ENCODE results near the gene ZFYVE21.

DNA sequence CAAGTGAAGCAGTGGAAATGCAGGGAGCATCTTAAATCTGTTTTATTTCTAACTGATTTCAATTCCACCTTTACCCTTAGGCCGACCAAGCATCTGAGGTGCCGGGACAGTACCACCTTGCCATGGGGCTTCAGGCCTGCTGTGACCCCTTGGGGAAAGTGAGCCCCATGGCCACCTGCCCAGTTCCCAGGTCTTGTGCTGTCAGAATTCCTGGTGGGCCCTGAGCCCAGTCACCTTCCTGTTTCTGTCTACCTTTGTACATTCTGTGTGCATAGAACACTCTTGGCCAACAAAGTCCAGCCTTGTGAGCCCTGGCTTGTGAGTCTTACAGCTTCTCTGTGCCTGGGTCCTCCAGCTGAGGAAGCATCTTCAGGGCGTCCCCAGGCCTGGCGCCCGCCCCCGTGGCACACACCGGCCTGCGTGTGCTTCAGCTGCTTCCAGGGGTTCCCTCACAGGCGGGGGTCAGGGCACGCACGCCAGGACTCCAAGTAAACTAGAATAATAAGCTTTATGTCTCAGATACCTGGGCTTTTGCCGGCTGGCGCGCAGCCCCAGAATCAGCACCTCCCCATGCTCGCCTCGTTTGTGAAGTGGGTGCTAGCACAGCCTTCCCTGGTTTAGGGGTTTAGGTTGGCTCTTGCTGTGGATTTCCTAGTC lies 10.3 kb downstream of the ZFYVE21 start:
- no peak for TF ChIP-seq EP300 (IDR thresholded peaks at IDR 0.05)
- TF ChIP-seq, protein P1, sequence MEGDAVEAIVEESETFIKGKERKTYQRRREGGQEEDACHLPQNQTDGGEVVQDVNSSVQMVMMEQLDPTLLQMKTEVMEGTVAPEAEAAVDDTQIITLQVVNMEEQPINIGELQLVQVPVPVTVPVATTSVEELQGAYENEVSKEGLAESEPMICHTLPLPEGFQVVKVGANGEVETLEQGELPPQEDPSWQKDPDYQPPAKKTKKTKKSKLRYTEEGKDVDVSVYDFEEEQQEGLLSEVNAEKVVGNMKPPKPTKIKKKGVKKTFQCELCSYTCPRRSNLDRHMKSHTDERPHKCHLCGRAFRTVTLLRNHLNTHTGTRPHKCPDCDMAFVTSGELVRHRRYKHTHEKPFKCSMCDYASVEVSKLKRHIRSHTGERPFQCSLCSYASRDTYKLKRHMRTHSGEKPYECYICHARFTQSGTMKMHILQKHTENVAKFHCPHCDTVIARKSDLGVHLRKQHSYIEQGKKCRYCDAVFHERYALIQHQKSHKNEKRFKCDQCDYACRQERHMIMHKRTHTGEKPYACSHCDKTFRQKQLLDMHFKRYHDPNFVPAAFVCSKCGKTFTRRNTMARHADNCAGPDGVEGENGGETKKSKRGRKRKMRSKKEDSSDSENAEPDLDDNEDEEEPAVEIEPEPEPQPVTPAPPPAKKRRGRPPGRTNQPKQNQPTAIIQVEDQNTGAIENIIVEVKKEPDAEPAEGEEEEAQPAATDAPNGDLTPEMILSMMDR (IDR thresholded peaks at IDR 0.05) = no peak
